IPS DF 6.9 (cell line): Measurements from ENCODE around the gene SLCO1B1.
"Not testable (repeated sequence)": the region's sequence is repeated elsewhere in the genome, so short reads cannot be mapped to it uniquely, and the experiment has no call there.

Experiments used
- DNase-seq: peaks from one replicate; pipeline ENCODE4 v3.0.0-alpha.2; 2013; ENCODE audit warnings: low read depth, low spot score
- H3K27ac ChIP-seq: one replicate; pipeline ENCODE4 v1.5.1; 2013; ENCODE audit warnings: low read length, control low read depth
- H3K27me3 ChIP-seq: 2 replicates; pipeline ENCODE4 v1.6.1; 2013; ENCODE audit warnings: mild to moderate bottlenecking, low read length; ENCODE audit not compliant: control insufficient read depth, insufficient read depth
- H3K36me3 ChIP-seq: 2 replicates; pipeline ENCODE4 v1.6.1; 2013; ENCODE audit warnings: low read length; ENCODE audit not compliant: control insufficient read depth, insufficient read depth
- H3K4me1 ChIP-seq: 2 replicates; pipeline ENCODE4 v1.6.1; 2013; ENCODE audit warnings: low read length; ENCODE audit not compliant: control insufficient read depth, insufficient read depth
- H3K4me3 ChIP-seq: 2 replicates; pipeline ENCODE4 v1.5.1; 2013; ENCODE audit warnings: mild to moderate bottlenecking, low read length
- H3K9me3 ChIP-seq: 2 replicates; pipeline ENCODE4 v1.6.1; 2013; ENCODE audit warnings: low read length, inconsistent platforms; ENCODE audit not compliant: control insufficient read depth, insufficient read depth
- WGBS: extraction: QIAGEN DNeasy Blood & Tissue Kit; methylation state at CpG from one replicate; pipeline ENCODE4 v1.1.7; 2013; ENCODE audit warnings: mixed read lengths, missing lambda C conversion rate; ENCODE audit not compliant: insufficient read length, insufficient coverage; 5-methylcytosine and 5-hydroxymethylcytosine counted together

SLCO1B1 gene, protein sequence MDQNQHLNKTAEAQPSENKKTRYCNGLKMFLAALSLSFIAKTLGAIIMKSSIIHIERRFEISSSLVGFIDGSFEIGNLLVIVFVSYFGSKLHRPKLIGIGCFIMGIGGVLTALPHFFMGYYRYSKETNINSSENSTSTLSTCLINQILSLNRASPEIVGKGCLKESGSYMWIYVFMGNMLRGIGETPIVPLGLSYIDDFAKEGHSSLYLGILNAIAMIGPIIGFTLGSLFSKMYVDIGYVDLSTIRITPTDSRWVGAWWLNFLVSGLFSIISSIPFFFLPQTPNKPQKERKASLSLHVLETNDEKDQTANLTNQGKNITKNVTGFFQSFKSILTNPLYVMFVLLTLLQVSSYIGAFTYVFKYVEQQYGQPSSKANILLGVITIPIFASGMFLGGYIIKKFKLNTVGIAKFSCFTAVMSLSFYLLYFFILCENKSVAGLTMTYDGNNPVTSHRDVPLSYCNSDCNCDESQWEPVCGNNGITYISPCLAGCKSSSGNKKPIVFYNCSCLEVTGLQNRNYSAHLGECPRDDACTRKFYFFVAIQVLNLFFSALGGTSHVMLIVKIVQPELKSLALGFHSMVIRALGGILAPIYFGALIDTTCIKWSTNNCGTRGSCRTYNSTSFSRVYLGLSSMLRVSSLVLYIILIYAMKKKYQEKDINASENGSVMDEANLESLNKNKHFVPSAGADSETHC

GRCh38 chr12:21130998-21131397 is at the start of gene SLCO1B1:
Gene SLCO1B1 (plus strand): TSS chr12:21131194. CDS start chr12:21141575, 10,381 bp downstream.
- no CpG with 5 or more reads among the region's 3 CpGs for WGBS
- Histone ChIP-seq H3K36me3 (no peaks in the 10 kb centered on the region), H3K4me3 (no peak within 1 kb of the TSS), H3K27ac (no peak within 1 kb of the TSS), H3K4me1 (no peaks in the 10 kb centered on the region), H3K27me3 (no peaks in the 10 kb centered on the region), H3K9me3 (no peaks in the 10 kb centered on the region)
- DNase-seq: no peak

DNA sequence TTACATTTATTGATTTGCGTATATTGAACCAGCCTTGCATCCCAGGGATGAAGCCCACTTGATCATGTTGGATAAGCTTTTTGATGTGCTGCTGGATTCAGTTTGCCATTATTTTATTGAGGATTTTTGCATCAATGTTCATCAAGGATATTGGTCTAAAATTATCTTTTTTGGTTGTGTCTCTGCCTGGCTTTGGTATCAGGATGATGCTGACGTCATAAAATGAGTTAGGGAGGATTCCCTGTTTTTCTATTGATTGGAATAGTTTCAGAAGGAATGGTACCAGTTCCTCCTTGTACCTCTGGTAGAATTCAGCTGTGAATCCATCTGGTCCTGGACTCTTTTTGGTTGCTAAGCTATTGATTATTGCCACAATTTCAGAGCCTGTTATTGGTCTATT is 46.2 kb upstream of the SLCO1B1 start:
- H3K27me3 ChIP-seq, H3K27ac ChIP-seq, DNase-seq, H3K9me3 ChIP-seq, H3K36me3 ChIP-seq, H3K4me1 ChIP-seq, H3K4me3 ChIP-seq: not testable (repeated sequence)
- no CpG with 5 or more reads among the region's 2 CpGs for WGBS

GRCh38 chr12:21111732-21112131 is 19.3 kb upstream of the SLCO1B1 start:
- WGBS: 100% methylated on average over 1 of the region's 4 CpGs
- Histone ChIP-seq H3K27ac (no peak overlapping the region), H3K36me3 (no peaks in the 10 kb centered on the region), H3K9me3 (no peaks in the 10 kb centered on the region), H3K4me1 (no peaks in the 10 kb centered on the region), H3K27me3 (no peaks in the 10 kb centered on the region), H3K4me3 (no peak overlapping the region)
- no peak for DNase-seq

- no peak overlapping the region for H3K4me3 ChIP-seq
- DNase-seq: no peak
- H3K36me3 ChIP-seq: no peaks in the 10 kb centered on the region
- H3K9me3 ChIP-seq: no peaks in the 10 kb centered on the region
- no peaks in the 10 kb centered on the region for H3K4me1 ChIP-seq
- WGBS: no CpG with 5 or more reads among the region's 7 CpGs
- no peak overlapping the region for H3K27ac ChIP-seq
- no peaks in the 10 kb centered on the region for H3K27me3 ChIP-seq
These were observed 17.7 kb upstream of the SLCO1B1 start for GRCh38 chr12:21113266-21113665.

- no CpG with 5 or more reads among the region's 3 CpGs for WGBS
- no peak overlapping the region for H3K27ac ChIP-seq
- no peak overlapping the region for H3K4me3 ChIP-seq
- DNase-seq: no peak
- no peaks in the 10 kb centered on the region for H3K9me3 ChIP-seq
- no peaks in the 10 kb centered on the region for H3K27me3 ChIP-seq
- H3K36me3 ChIP-seq: no peaks in the 10 kb centered on the region
- no peaks in the 10 kb centered on the region for H3K4me1 ChIP-seq
These were observed 13.0 kb upstream of the SLCO1B1 start for GRCh38 chr12:21117995-21118394.

DNA sequence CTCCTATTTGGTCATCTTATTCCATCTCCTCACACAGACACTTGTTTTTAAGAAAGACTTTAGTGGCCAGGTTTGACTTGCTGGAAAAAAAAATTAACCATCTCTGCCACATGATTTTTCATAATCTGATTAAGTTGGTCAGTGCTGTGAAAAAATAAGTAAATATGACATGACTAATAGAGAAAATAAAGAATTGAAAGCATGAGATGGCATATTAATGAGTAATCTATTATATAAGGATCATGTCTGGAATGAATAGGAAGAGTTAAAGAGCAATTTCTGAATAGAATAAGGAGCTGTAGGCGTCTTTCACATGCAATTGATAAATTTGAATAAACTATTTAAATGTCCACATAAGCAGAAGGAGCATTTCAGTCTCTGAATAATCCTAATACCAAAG is 12.2 kb upstream of the SLCO1B1 start:
- DNase-seq: no peak
- no CpG with 5 or more reads among the region's 1 CpG for WGBS
- Histone ChIP-seq H3K4me1 (no peaks in the 10 kb centered on the region), H3K4me3 (no peak overlapping the region), H3K27ac (no peak overlapping the region), H3K9me3 (no peaks in the 10 kb centered on the region), H3K36me3 (no peaks in the 10 kb centered on the region), H3K27me3 (no peaks in the 10 kb centered on the region)

DNA sequence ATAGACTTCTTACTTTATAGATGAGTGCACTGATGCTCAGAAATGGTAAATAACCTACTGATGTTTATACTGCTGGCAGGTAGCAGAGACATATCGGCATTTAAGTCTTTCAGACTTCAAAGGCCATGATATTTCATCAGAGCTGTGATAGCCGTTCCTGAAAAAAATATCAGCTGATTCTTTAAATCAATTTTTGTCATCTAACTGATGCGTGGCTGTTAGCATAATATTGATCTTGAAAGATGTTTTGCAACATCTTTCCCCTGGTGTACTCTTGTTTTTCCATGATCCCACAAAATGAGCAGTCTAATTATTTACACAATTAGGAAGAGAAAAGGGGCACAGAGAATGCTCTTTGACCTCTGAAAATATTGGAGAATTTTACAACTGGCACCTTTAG is 1.6 kb upstream of the SLCO1B1 start:
- Histone ChIP-seq H3K4me3 (no peak overlapping the region), H3K9me3 (no peaks in the 10 kb centered on the region), H3K4me1 (no peaks in the 10 kb centered on the region), H3K27me3 (no peaks in the 10 kb centered on the region), H3K36me3 (no peaks in the 10 kb centered on the region), H3K27ac (no peak overlapping the region)
- DNase-seq: no peak
- WGBS: no CpG with 5 or more reads among the region's 3 CpGs

GRCh38 chr12:21129906-21130305 is 1.1 kb upstream of the SLCO1B1 start:
- DNase-seq: no peak
- Histone ChIP-seq H3K36me3 (no peaks in the 10 kb centered on the region), H3K27ac (no peak overlapping the region), H3K27me3 (no peaks in the 10 kb centered on the region), H3K9me3 (no peaks in the 10 kb centered on the region), H3K4me3 (no peak overlapping the region), H3K4me1 (no peaks in the 10 kb centered on the region)
- no CpG with 5 or more reads among the region's 1 CpG for whole genome bisulfite sequencing

DNA sequence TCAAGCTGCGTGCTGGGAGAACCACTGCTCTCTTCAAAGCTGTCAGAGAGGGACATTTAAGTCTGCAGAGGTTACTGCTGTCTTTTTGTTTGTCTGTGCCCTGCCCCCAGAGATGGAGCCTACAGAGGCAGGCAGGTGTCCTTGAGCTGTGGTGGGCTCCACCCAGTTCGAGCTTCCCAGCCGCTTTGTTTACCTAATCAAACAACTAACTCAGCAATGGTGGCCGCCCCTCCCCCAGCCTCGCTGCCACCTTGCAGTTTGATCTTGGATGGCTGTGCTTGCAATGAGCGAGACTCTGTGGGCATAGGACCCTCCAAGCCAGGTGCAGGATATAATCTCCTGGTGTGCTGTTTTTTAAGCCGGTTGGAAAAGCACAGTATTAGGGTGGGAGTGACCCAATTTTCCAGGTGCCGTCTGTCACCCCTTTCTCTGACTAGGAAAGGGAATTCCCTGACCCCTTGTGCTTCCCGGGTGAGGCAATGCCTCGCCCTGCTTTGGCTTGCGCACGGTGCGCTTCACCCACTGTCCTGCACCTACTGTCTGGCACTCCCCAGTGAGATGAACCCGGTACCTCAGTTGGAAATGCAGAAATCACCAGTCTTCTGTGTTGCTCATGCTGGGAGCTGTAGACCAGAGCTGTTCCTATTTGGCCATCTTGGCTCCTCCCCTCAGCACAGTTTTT is 6.5 kb downstream of the SLCO1B1 start:
- H3K4me3 ChIP-seq, H3K36me3 ChIP-seq, H3K27me3 ChIP-seq, H3K27ac ChIP-seq, H3K4me1 ChIP-seq, H3K9me3 ChIP-seq, DNase-seq: not testable (repeated sequence)
- no CpG with 5 or more reads among the region's 14 CpGs for WGBS

DNA sequence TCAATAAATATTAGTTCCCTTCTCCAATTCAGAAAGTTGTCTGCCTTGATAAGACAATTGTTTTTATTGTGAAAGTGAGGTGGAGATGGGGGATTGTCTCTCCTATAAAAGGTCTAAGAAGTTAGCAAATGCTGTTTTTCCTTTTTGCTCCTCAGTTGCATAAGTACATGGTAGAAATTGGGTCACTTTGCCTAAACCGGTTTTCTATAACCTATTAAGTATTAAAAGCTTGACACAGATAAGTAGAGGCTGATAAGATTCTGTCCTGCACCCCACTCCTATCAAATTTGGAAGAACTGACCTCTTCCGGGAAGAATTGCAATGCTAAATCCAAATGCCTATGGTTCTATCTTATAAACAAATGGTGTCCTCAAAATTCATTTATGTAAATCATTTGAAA is 7.0 kb downstream of the SLCO1B1 start:
- WGBS: no CpG with 5 or more reads among the region's 2 CpGs
- Histone ChIP-seq H3K27me3 (no peaks in the 10 kb centered on the region), H3K9me3 (no peaks in the 10 kb centered on the region), H3K4me3 (no peak overlapping the region), H3K36me3 (no peaks in the 10 kb centered on the region), H3K4me1 (no peaks in the 10 kb centered on the region), H3K27ac (no peak overlapping the region)
- DNase-seq: no peak
